GM21825 (cell line): ENCODE measurements around the gene EMC10.

Experiments
- ATAC-seq: cut with Tn5 transposase; IDR thresholded peaks from one replicate; pipeline ENCODE4 v1.9.1; 2021; ENCODE audit warnings: mild to moderate bottlenecking, moderate library complexity; ENCODE audit not compliant: unreplicated experiment

Gene EMC10

DNA sequence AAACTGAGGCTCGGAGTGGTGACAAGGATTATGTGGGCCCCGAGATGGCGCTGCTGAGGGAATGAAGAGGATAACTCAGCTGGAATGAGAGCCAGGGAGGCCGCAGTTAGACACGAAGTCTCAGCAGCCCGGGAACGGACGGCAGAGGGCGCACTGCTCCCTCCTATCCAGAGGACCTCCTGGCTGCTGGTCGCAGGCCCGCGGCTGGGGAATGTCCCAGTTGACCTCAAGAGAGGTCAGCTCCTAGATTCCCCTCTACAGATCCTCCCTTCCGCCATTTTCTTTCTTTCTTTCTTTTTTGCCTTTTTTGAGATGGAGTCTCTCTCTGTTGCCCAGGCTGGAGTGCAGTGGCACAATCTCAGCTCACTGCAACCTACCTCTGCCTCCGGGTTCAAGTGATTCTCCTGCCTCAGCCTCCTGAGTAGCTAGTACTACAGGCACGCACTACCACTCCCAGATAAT, 61.5 kb downstream of the EMC10 start:
- no peak for ATAC-seq
